OCI-LY3 (cell line): Measurements from ENCODE around the gene CSTPP1.

Experiments used
- CTCF ChIP-seq: fragments of 200-600, 300-600 bp; sonication (generic); IDR thresholded peaks from 2 replicates; pipeline ENCODE4 v1.5.1; 2014; ENCODE audit warnings: antibody characterized with exemption, low read length, low read depth
- EZH2phosphoT487 ChIP-seq: fragments of 200-600 bp; shearing (Covaris generic); IDR thresholded peaks from 2 replicates; pipeline ENCODE4 v1.6.1; 2018; ENCODE audit warnings: antibody characterized with exemption, mixed run types, low read depth

- TF ChIP-seq CTCF (no peak), EZH2phosphoT487 (no peak)
Measured at GRCh38 chr11:46913484-46913883, 23.1 kb upstream of the CSTPP1 start.
